Sigmoid colon (tissue), 7 donors: ENCODE data around the gene ZSWIM2. TPM values are rescaled to one million over a fixed set of nuclear protein-coding genes. Genes with fewer than 3 reads are reported as not detected.

Source experiments
- DNase-seq: peaks from one replicate; pipeline ENCODE4 v3.0.0-alpha.2; 2019
- H3K27ac ChIP-seq, 4 donors: fragments of 200-600 bp; sonication (generic); one replicate each; pipeline ENCODE4 v1.5.1; 2016 to 2019; ENCODE audit warnings: mild to moderate bottlenecking in 1 of 4
- H3K27me3 ChIP-seq, 3 donors: fragments of 200-600 bp; sonication (generic); one replicate each; pipeline ENCODE4 v1.5.1; 2019; ENCODE audit warnings: mild to moderate bottlenecking in 1 of 3
- H3K36me3 ChIP-seq, 4 donors: fragments of 200-600 bp; sonication (generic); one replicate each; pipeline ENCODE4 v1.5.1; 2016 to 2019
- H3K4me1 ChIP-seq, 4 donors: fragments of 200-600 bp; sonication (generic); one replicate each; pipeline ENCODE4 v1.5.1; 2017 to 2019
- H3K4me3 ChIP-seq, 4 donors: fragments of 200-600 bp; sonication (generic); one replicate each; pipeline ENCODE4 v1.5.1; 2017 to 2019; ENCODE audit warnings: mild to moderate bottlenecking in 2 of 4, moderate library complexity in 1 of 4
- H3K9me3 ChIP-seq, 4 donors: fragments of 200-600 bp in 3 of 4; sonication (generic) in 3 of 4; one replicate each; pipeline versions ENCODE4 v1.5.1 to v1.6.1; 2013 to 2019
- EP300 ChIP-seq, 4 donors: sonication (generic); formaldehyde crosslinking; IDR thresholded peaks; one replicate each; pipeline ENCODE4 v1.6.1; 2017; ENCODE audit warnings: antibody characterized with exemption in 4 of 4
- POLR2A ChIP-seq, 2 donors: fragments of 450-650 bp; IDR thresholded peaks; one replicate each; pipeline ENCODE4 v1.6.1; 2016; ENCODE audit warnings: antibody characterized with exemption in 2 of 2, mild to moderate bottlenecking in 2 of 2, moderate library complexity in 2 of 2
- POLR2AphosphoS5 ChIP-seq, 4 donors: sonication (generic); formaldehyde crosslinking; IDR thresholded peaks; one replicate each; pipeline ENCODE4 v1.6.1; 2017; ENCODE audit warnings: antibody characterized with exemption in 4 of 4
- WGBS, 2 donors: extraction: QIAGEN DNeasy Blood & Tissue Kit; methylation state at CpG; one replicate each; pipeline ENCODE4 v1.1.7; 2013; 5-methylcytosine and 5-hydroxymethylcytosine counted together
- intact Hi-C: fragments of 100-400 bp; cut with DNase I; formaldehyde crosslinking; loops from one replicate; pipeline ENCODE4 v1.15.1; 2023
- polyA plus RNA-seq, 3 donors: library from polyadenylated mRNA; stranded (reverse); fragments of 200-250 nt; gene quantifications; one replicate each; pipeline ENCODE4 v1.2.3, GENCODE V29; 2013
- total RNA-seq, 4 donors: library from RNA; depleted of rRNA; stranded (reverse); fragments of >200 nt; gene quantifications; one replicate each; pipeline ENCODE4 v1.1.0, GENCODE V29; 2016
- TF ChIP-seq, protein P1 (sequence below), 4 experiments: fragments of 450-650 bp in 3 of 4; fragments of 200-600 bp in 1 of 4; IDR thresholded peaks; one replicate each; pipeline ENCODE4 v1.5.1; 2016 to 2019; ENCODE audit warnings: antibody characterized with exemption in 4 of 4, mild to moderate bottlenecking in 3 of 4, moderate library complexity in 2 of 4
- donor health status: healthy with polysubstance abuse.
- donor health status: Bipolar disorder and iron deficiency.
- donor health status: healthy.

Gene ZSWIM2
- total and polyA plus RNA-seq, 7 donors, result not detected

DNA sequence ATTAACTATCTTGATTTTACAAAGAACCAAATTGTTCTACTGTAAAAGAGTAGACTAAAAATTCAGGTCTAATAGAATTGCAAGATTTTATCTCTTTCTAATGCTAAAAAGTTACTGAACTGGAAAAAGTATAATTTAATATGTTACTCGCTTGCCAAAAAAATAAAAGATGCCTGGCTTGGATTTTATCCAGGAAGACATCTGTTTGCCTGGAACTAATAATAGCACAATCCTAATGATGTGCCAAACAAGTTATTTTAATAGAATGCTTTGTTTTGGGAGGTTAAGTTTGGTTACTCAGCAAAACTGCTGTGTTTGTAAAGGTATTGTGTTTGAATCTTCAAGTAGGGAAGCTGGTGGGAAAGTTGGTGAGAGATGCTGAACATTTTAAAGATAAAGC is 19.4 kb upstream of the ZSWIM2 start:
- H3K36me3 ChIP-seq, result no peaks in the 10 kb centered on the region
- TF ChIP-seq POLR2AphosphoS5 (IDR thresholded peaks at IDR 0.05), result no peak
- TF ChIP-seq POLR2A (IDR thresholded peaks at IDR 0.05), result no peak
- TF ChIP-seq, protein P1, sequence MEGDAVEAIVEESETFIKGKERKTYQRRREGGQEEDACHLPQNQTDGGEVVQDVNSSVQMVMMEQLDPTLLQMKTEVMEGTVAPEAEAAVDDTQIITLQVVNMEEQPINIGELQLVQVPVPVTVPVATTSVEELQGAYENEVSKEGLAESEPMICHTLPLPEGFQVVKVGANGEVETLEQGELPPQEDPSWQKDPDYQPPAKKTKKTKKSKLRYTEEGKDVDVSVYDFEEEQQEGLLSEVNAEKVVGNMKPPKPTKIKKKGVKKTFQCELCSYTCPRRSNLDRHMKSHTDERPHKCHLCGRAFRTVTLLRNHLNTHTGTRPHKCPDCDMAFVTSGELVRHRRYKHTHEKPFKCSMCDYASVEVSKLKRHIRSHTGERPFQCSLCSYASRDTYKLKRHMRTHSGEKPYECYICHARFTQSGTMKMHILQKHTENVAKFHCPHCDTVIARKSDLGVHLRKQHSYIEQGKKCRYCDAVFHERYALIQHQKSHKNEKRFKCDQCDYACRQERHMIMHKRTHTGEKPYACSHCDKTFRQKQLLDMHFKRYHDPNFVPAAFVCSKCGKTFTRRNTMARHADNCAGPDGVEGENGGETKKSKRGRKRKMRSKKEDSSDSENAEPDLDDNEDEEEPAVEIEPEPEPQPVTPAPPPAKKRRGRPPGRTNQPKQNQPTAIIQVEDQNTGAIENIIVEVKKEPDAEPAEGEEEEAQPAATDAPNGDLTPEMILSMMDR (IDR thresholded peaks at IDR 0.05), result no peak
- no peak for TF ChIP-seq EP300 (IDR thresholded peaks at IDR 0.05)
- DNase-seq, result no peak
- no peak overlapping the region for H3K27ac ChIP-seq
- no peaks in the 10 kb centered on the region for H3K27me3 ChIP-seq
- H3K4me1 ChIP-seq, result peaks cover 0 to 5% (median 0%) of the 10 kb centered on the region in 4 donors
- intact Hi-C loops, result loop anchor here (10.0 kb wide), 1 partner anchor 1646 kb away; no protein-coding TSS in a partner anchor
- no peaks in the 10 kb centered on the region for H3K9me3 ChIP-seq
- WGBS, 2 donors, result 72 to 73% methylated on average over 1 of the region's 1 CpG
- H3K4me3 ChIP-seq, result no peak overlapping the region

DNA sequence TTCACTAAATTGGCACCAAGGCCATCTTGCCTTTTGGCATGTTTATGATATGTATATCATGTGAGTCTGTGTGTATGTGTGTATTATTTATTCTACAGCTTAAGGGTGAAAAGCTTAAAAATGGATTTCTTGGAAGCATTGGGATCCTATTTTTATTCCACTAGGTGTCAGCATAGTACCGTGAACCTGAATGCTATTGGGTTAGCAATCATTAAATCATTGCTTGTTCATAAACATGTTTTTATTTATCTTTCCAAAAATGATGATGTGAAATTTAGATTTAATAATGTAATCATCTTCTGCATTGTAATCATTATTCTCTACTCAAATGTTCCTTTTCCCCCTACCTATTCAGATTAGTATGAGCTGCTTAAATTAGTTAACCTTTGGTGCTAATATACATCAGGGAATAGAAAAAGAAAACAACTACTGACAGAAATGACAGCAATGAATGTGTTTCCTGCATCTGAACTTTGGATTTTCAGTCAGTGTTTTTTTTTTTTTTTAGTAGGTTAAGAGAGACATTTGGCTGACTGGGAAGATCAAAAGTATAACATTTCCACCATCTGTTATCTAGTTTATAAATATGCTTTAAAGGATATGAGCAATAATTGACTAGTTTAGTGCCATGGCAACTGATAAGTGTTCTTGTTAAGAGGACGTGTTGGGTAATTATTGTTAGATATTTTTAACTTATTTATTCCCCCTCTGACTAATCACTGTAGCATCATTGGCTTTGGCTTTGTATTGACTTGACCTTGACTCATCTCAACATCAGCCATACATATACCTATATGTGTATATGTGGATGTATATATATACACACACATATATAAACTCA is 14.1 kb upstream of the ZSWIM2 start:
- no peak for TF ChIP-seq EP300 (IDR thresholded peaks at IDR 0.05)
- TF ChIP-seq POLR2A (IDR thresholded peaks at IDR 0.05), result no peak
- TF ChIP-seq POLR2AphosphoS5 (IDR thresholded peaks at IDR 0.05), result no peak
- TF ChIP-seq, protein P1 (IDR thresholded peaks at IDR 0.05), result peak in 2 of 4 experiments; percentile 18 to 65
- Histone ChIP-seq H3K4me3 (no peak overlapping the region), H3K27me3 (no peaks in the 10 kb centered on the region), H3K27ac (no peak overlapping the region), H3K36me3 (no peaks in the 10 kb centered on the region), H3K4me1 (no peaks in the 10 kb centered on the region), H3K9me3 (no peaks in the 10 kb centered on the region)
- WGBS, 2 donors, result 3 to 7% methylated on average over 2 of the region's 2 CpGs
- intact Hi-C loops, result loop anchor here (5.0 to 10.0 kb wide), 2 partner anchors 589 to 1652 kb away; no protein-coding TSS in a partner anchor
- DNase-seq, result no peak

DNA sequence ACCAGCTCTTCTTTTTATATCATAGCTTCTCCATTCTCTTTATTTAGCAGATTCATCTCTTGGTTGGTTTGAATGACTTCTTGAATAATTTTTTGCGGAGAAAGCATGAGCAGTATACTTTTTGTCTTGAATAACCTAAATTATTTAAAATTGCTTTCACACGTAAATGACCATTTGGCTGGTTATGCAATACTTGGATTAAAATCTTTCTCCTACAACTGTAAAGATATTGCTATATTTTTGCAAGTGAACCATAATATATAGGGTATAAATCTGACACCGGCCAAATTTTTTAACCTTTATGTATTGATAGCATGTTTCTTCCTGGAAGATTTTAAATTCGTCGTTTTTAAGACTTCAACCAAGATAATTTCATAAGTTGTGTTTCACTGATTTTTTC is 6.2 kb upstream of the ZSWIM2 start:
- DNase-seq, result no peak
- H3K4me1 ChIP-seq, result no peaks in the 10 kb centered on the region
- H3K9me3 ChIP-seq, result peaks cover 0 to 4% (median 0%) of the 10 kb centered on the region in 4 donors
- TF ChIP-seq, protein P1 (IDR thresholded peaks at IDR 0.05), result no peak
- TF ChIP-seq EP300 (IDR thresholded peaks at IDR 0.05), result no peak
- no peak for TF ChIP-seq POLR2AphosphoS5 (IDR thresholded peaks at IDR 0.05)
- TF ChIP-seq POLR2A (IDR thresholded peaks at IDR 0.05), result no peak
- H3K27ac ChIP-seq, result no peak overlapping the region
- intact Hi-C loops, result no loop called here
- H3K4me3 ChIP-seq, result no peak overlapping the region
- H3K27me3 ChIP-seq, result no peaks in the 10 kb centered on the region
- no peaks in the 10 kb centered on the region for H3K36me3 ChIP-seq
- 85 to 91% methylated on average over 5 of the region's 5 CpGs for WGBS, 2 donors

DNA sequence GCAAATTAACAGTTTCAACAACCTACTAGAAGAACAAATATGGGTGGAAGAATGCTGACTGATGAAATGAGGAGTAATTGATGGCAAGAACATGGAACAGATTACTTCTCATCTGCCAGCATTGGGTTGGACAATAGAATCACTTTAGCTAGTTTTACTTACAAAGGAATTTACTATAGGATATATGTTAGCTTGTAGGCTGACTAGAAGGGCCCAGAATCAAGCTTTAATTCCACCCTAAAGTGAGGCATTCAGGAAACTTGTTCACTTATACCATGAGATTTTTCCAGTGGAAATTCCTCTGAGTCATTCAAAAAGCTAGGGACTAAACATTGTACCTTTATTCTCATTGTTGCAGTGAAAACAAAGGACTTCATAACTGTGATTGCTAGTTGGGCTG is 5.0 kb upstream of the ZSWIM2 start:
- Histone ChIP-seq H3K4me3 (no peak overlapping the region), H3K27me3 (no peaks in the 10 kb centered on the region)
- intact Hi-C loops, result no loop called here

More for the DNA sequence above, 5.0 kb upstream of the ZSWIM2 start:
- H3K9me3 ChIP-seq, result peaks cover 0 to 4% (median 0%) of the 10 kb centered on the region in 4 donors
- no peak overlapping the region for H3K27ac ChIP-seq
- H3K36me3 ChIP-seq, result no peaks in the 10 kb centered on the region
- TF ChIP-seq POLR2A (IDR thresholded peaks at IDR 0.05), result no peak
- TF ChIP-seq POLR2AphosphoS5 (IDR thresholded peaks at IDR 0.05), result no peak
- TF ChIP-seq, protein P1 (IDR thresholded peaks at IDR 0.05), result no peak
- no peak for TF ChIP-seq EP300 (IDR thresholded peaks at IDR 0.05)
- peaks cover 0 to 6% (median 2%) of the 10 kb centered on the region in 4 donors for H3K4me1 ChIP-seq
- DNase-seq, result no peak
